Skeletal muscle satellite cell (primary cell): ENCODE data around the gene PRKD1.

Source experiments
- H3K27me3 ChIP-seq: 2 replicates; pipeline ENCODE4 v1.7.0; 2013; ENCODE audit warnings: low read length; ENCODE audit not compliant: control insufficient read depth, insufficient read depth
- H3K36me3 ChIP-seq: 2 replicates; pipeline ENCODE4 v1.7.0; 2013; ENCODE audit warnings: mild to moderate bottlenecking, control low read depth, low read length; ENCODE audit not compliant: insufficient read depth
- H3K4me1 ChIP-seq: 2 replicates; pipeline ENCODE4 v1.7.0; 2013; ENCODE audit warnings: low read length; ENCODE audit not compliant: control insufficient read depth, insufficient read depth
- H3K4me2 ChIP-seq: 2 replicates; pipeline ENCODE4 v1.7.0; 2013; ENCODE audit warnings: mild to moderate bottlenecking, low read length
- H3K4me3 ChIP-seq: 2 replicates; pipeline ENCODE4 v1.7.0; 2013; ENCODE audit warnings: low read length
- H3K9ac ChIP-seq: 2 replicates; pipeline ENCODE4 v1.7.0; 2013; ENCODE audit warnings: mild to moderate bottlenecking, low read depth, low read length, moderate library complexity
- H3K9me3 ChIP-seq: replicated peaks from 2 replicates; pipeline ENCODE4 v1.7.0; 2013; ENCODE audit warnings: mild to moderate bottlenecking, control low read depth, low read length

The PRKD1 gene

DNA sequence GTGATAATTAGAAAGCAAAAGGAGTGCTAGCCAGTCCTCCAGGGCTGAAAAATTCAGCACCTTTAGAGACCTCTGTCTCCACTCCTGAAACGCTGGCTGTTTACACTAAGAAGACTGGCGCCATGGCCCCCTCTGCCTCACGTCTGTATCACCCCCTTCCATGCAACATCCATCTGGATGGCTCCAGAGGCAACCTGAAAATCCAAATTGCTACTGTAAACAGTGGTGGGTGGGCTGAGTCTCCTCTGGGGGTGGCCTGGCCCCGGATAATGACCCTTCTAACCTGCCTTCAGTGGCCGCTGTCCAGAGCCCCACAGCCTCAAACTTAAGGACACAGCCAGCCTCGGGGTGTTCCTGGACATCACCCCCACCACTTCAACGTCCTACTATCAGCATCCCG lies 1.4 kb downstream of the PRKD1 start:
- H3K9ac ChIP-seq, result peak overlapping the region; percentile 86
- peaks cover 30% of the 10 kb centered on the region for H3K4me1 ChIP-seq
- H3K4me2 ChIP-seq, result peak overlapping the region; percentile 92
- H3K27me3 ChIP-seq, result no peaks in the 10 kb centered on the region
- no peaks in the 10 kb centered on the region for H3K36me3 ChIP-seq
- no peaks in the 10 kb centered on the region for H3K9me3 ChIP-seq
- peak overlapping the region; percentile 89 for H3K4me3 ChIP-seq

GRCh38 chr14:29925736-29926135 lies 1.9 kb downstream of the PRKD1 start:
- H3K4me3 ChIP-seq, result peak overlapping the region; percentile 89
- H3K9me3 ChIP-seq, result no peaks in the 10 kb centered on the region
- peak overlapping the region; percentile 92 for H3K4me2 ChIP-seq
- H3K9ac ChIP-seq, result peak overlapping the region; percentile 86
- H3K36me3 ChIP-seq, result no peaks in the 10 kb centered on the region
- H3K27me3 ChIP-seq, result no peaks in the 10 kb centered on the region
- H3K4me1 ChIP-seq, result peaks cover 30% of the 10 kb centered on the region

DNA sequence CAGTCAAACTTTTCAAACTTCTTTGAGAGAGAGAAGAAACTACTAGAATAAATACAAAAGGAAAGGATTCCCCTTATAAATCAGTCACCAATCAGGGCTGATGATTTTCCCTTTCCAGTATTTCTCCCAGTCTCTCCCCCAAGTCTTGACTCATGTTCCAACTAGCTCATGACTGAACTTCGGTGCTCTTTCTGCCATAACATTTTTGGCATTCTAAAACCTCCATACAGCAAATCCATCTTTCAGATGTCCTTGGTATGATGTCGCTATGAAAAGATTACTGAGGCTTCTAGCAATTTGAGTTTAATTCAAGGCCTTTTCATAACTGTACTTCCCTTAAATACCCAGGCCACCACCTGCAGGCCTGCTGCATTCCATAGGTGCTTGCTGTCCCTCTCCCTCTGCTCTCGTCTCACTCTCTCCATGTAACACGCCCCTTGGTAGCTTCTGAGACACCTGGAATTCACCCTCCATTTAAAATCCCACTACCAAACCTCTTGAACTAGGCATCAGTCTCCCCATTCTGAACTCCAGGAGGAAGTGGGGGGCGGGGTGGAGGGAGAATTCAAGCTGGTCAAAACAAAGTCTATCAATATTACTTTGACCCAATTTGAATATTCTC lies 2.4 kb downstream of the PRKD1 start:
- H3K4me3 ChIP-seq, result peak overlapping the region; percentile 89

GRCh38 chr14:29919845-29920244 lies 7.8 kb downstream of the PRKD1 start:
- H3K9me3 ChIP-seq, result no peaks in the 10 kb centered on the region
- no peak overlapping the region for H3K4me3 ChIP-seq
- H3K4me1 ChIP-seq, result peaks cover 9% of the 10 kb centered on the region
- H3K36me3 ChIP-seq, result no peaks in the 10 kb centered on the region
- no peak overlapping the region for H3K9ac ChIP-seq
- H3K27me3 ChIP-seq, result no peaks in the 10 kb centered on the region
- H3K4me2 ChIP-seq, result no peak overlapping the region

More for the DNA sequence above, 2.4 kb downstream of the PRKD1 start:
- peak overlapping the region; percentile 92 for H3K4me2 ChIP-seq
- H3K36me3 ChIP-seq, result no peaks in the 10 kb centered on the region
- peaks cover 27% of the 10 kb centered on the region for H3K4me1 ChIP-seq
- H3K9ac ChIP-seq, result peak overlapping the region; percentile 86
- no peaks in the 10 kb centered on the region for H3K9me3 ChIP-seq
- no peaks in the 10 kb centered on the region for H3K27me3 ChIP-seq

- H3K4me3 ChIP-seq, result no peak overlapping the region
- H3K9me3 ChIP-seq, result no peaks in the 10 kb centered on the region
- no peak overlapping the region for H3K9ac ChIP-seq
- no peaks in the 10 kb centered on the region for H3K27me3 ChIP-seq
- no peak overlapping the region for H3K4me2 ChIP-seq
- peaks cover 3% of the 10 kb centered on the region for H3K4me1 ChIP-seq
- no peaks in the 10 kb centered on the region for H3K36me3 ChIP-seq
These were observed 8.7 kb downstream of the PRKD1 start for GRCh38 chr14:29918981-29919380.

GRCh38 chr14:29913566-29913965 lies 14.1 kb downstream of the PRKD1 start:
- H3K4me2 ChIP-seq, result no peak overlapping the region
- no peaks in the 10 kb centered on the region for H3K4me1 ChIP-seq

DNA sequence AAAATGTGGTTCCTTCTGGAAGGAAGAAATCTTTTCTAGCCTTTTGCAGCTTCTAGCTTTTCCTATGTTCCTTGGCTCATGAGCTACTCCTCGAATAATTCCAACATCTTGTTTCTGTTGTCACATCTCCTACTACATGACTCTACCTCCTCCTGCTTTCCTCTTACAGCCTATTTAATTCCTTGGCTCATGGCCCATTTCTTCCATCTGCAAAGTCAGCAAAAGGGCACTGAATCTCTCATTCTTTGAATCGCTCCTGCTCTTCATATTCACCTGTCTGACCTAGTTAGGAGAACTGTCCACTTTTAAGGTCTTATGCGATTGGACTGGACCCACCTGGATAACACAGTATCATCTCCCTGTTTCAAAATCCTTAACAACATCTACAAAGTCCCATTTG lies 15.8 kb downstream of the PRKD1 start:
- Histone ChIP-seq H3K4me1 (peaks cover 10% of the 10 kb centered on the region), H3K27me3 (no peaks in the 10 kb centered on the region), H3K4me2 (no peak overlapping the region), H3K36me3 (no peaks in the 10 kb centered on the region), H3K9ac (no peak overlapping the region), H3K9me3 (no peaks in the 10 kb centered on the region), H3K4me3 (no peak overlapping the region)

More at GRCh38 chr14:29913566-29913965, 14.1 kb downstream of the PRKD1 start:
- no peaks in the 10 kb centered on the region for H3K27me3 ChIP-seq
- H3K9ac ChIP-seq, result no peak overlapping the region
- H3K9me3 ChIP-seq, result no peaks in the 10 kb centered on the region
- H3K4me3 ChIP-seq, result no peak overlapping the region
- no peaks in the 10 kb centered on the region for H3K36me3 ChIP-seq

- H3K4me2 ChIP-seq, result no peak overlapping the region
- no peaks in the 10 kb centered on the region for H3K9me3 ChIP-seq
- H3K4me1 ChIP-seq, result peaks cover 20% of the 10 kb centered on the region
- H3K36me3 ChIP-seq, result no peaks in the 10 kb centered on the region
- no peak overlapping the region for H3K9ac ChIP-seq
- no peaks in the 10 kb centered on the region for H3K27me3 ChIP-seq
- H3K4me3 ChIP-seq, result no peak overlapping the region
These were observed 18.7 kb downstream of the PRKD1 start for GRCh38 chr14:29908652-29909577.

DNA sequence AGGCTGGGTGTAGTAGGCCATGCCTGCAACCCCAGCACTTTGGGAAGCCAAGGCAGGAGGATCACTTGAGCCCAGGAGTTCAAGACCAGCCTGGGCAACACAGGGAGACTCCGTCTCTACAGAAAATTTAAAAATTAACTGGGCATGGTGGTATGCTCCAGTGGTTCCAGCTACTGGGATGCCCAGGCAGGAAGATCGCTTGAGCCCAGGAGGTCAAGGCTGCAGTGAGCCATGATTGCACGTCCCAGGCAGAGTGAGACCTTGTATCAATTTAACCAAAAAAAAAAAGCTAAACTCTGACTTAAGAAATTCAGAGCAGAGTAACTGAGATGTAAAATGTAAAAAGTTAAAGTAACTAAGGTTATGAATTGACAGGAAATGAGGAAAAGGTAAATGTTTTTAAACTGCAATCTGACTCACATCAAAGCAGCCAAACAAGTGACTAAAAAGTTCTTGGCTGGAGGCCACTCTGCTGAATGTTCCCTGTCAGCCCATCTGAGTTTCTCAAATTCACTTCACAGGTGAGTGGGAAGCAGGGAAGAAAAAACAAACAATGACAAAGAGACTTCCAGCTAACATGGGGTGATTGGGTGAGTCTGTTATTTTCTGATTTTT lies 21.3 kb downstream of the PRKD1 start:
- H3K27me3 ChIP-seq, result no peaks in the 10 kb centered on the region
- no peaks in the 10 kb centered on the region for H3K36me3 ChIP-seq
- no peaks in the 10 kb centered on the region for H3K9me3 ChIP-seq
- peak overlapping the region; percentile 49 for H3K4me2 ChIP-seq
- H3K9ac ChIP-seq, result no peak overlapping the region
- no peak overlapping the region for H3K4me3 ChIP-seq
- peaks cover 20% of the 10 kb centered on the region for H3K4me1 ChIP-seq

DNA sequence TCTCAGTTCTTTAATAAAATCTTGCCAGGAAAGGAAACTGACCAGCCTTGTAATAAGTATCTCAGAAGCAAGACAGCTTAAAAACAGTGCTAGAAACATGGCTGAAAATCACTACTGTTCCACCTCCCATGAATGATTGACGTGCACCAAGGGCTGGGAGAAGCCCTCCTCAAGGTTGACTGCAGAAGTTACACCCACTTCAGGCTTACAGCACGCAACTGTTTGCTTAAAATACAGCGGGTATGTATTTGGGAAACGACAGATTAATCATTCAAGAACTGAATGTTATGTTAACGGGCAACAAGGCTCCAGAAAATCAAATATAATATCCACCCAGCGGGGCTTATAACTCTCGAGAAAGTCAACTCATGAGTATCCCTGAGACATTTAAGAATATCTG lies 22.1 kb downstream of the PRKD1 start:
- Histone ChIP-seq H3K4me2 (no peak overlapping the region), H3K4me1 (peaks cover 20% of the 10 kb centered on the region), H3K9ac (no peak overlapping the region), H3K36me3 (no peaks in the 10 kb centered on the region), H3K27me3 (no peaks in the 10 kb centered on the region), H3K9me3 (no peaks in the 10 kb centered on the region), H3K4me3 (no peak overlapping the region)

DNA sequence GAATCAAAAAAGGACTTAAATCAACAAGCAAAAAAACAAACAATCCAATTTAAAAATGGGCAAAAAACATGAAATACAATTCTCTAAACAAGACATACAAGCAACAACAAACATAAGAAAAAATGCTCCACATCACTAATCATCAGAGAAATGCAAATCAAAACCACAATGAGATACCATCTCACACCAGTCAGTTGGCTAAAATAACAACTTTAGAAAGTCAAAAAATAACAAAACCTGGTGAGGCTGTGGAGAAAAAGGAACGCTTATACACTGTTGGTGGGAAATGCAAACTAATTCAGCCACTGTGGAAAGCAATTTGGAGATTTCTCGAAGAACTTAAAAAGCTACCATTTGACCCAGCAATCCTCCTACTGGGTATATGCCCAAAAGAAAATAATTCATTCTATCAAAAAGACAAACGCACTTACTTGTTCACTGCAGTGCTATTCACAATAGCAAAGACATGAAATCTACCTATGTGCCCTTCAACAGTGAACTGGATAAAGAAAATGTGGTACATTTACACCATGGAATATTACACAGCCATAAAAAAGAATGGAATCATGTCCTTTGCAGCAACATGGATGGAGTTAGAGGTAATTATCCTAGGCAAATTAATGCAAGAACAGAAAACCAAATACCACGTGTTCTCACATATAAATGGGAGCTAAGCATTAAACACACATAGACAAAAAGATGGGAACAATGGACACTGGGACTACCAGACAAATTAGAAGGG lies 26.9 kb downstream of the PRKD1 start:
- Histone ChIP-seq H3K9ac (no peak overlapping the region), H3K36me3 (no peaks in the 10 kb centered on the region), H3K4me1 (no peaks in the 10 kb centered on the region), H3K4me3 (no peak overlapping the region), H3K9me3 (no peaks in the 10 kb centered on the region), H3K4me2 (no peak overlapping the region), H3K27me3 (no peaks in the 10 kb centered on the region)
